Smooth muscle cell (in vitro differentiated cells): Measurements from ENCODE around the gene CEMIP2. TPM values are rescaled to one million over a fixed set of nuclear protein-coding genes. Genes with fewer than 3 reads are reported as not detected.

Experiments used
- DNase-seq: peaks from one replicate; lab custom pipeline; 2025; ENCODE audit not compliant: unreplicated experiment; lab: John Stamatoyannopoulos, UW
- H2AFZ ChIP-seq: fragments of 200-600 bp; sonication (generic); 2 replicates; pipeline ENCODE4 v1.6.0; 2016; ENCODE audit warnings: antibody characterized with exemption, low read depth, mild to moderate bottlenecking
- H3F3A ChIP-seq: fragments of 200-600 bp; sonication (generic); 2 replicates; pipeline ENCODE4 v1.6.0; 2017; ENCODE audit warnings: antibody characterized with exemption, low read depth
- H3K27ac ChIP-seq: fragments of 200-600 bp; sonication (generic); 2 replicates; pipeline ENCODE4 v1.5.1; 2016; ENCODE audit warnings: low read depth, mild to moderate bottlenecking
- H3K27me3 ChIP-seq: fragments of 200-600 bp; sonication (generic); 2 replicates; pipeline ENCODE4 v1.6.1; 2016; ENCODE audit warnings: low read depth, mild to moderate bottlenecking
- H3K36me3 ChIP-seq: fragments of 200-600 bp; sonication (generic); 2 replicates; pipeline ENCODE4 v1.5.1; 2016; ENCODE audit warnings: low read depth
- H3K4me1 ChIP-seq: fragments of 200-600 bp; sonication (generic); 2 replicates; pipeline ENCODE4 v1.5.1; 2016; ENCODE audit warnings: low read depth
- H3K4me2 ChIP-seq: fragments of 200-600 bp; sonication (generic); 2 replicates; pipeline ENCODE4 v1.6.0; 2016; ENCODE audit warnings: mild to moderate bottlenecking
- H3K4me3 ChIP-seq: fragments of 200-600 bp; sonication (generic); 2 replicates; pipeline ENCODE4 v1.5.1; 2016; ENCODE audit warnings: mild to moderate bottlenecking
- H3K79me2 ChIP-seq: fragments of 200-600 bp; sonication (generic); 2 replicates; pipeline ENCODE4 v1.6.0; 2016; ENCODE audit warnings: low read depth, mild to moderate bottlenecking
- H3K9ac ChIP-seq: fragments of 200-600 bp; sonication (generic); 2 replicates; pipeline ENCODE4 v1.6.0; 2016; ENCODE audit warnings: low read depth
- H3K9me3 ChIP-seq: fragments of 200-600 bp; sonication (generic); replicated peaks from 2 replicates; pipeline ENCODE4 v1.5.1; 2016; ENCODE audit warnings: low read depth
- H4K20me1 ChIP-seq: fragments of 200-600 bp; sonication (generic); 2 replicates; pipeline ENCODE4 v1.6.0; 2016; ENCODE audit warnings: low read depth
- WGBS: methylation state at CpG from one replicate; pipeline ENCODE4 v1.1.7; 2016; ENCODE audit warnings: low lambda C conversion rate; 5-methylcytosine and 5-hydroxymethylcytosine counted together
- polyA plus RNA-seq: library from polyadenylated mRNA; unstranded; fragments of >200 nt; fragmentation: Nextera tagmentation; extraction: Ambion mirVana; gene quantifications from 2 replicates; pipeline ENCODE4 v1.2.1, GENCODE V29; 2016
- total RNA-seq: library from RNA; depleted of rRNA; stranded (reverse); fragments of >200 nt; gene quantifications from 2 replicates; pipeline ENCODE4 v1.2.3, GENCODE V29; 2014
- TF ChIP-seq, protein P1 (sequence below): fragments of 200-600 bp; sonication (generic); IDR thresholded peaks from 2 replicates; pipeline ENCODE4 v1.5.1; 2017; ENCODE audit warnings: borderline replicate concordance, mild to moderate bottlenecking, antibody characterized with exemption; ENCODE audit not compliant: insufficient read depth, poor library complexity, severe bottlenecking

The CEMIP2 gene
- total and polyA plus RNA-seq, 2 experiments from 2014 or later, result 46.1 to 103 TPM

DNA sequence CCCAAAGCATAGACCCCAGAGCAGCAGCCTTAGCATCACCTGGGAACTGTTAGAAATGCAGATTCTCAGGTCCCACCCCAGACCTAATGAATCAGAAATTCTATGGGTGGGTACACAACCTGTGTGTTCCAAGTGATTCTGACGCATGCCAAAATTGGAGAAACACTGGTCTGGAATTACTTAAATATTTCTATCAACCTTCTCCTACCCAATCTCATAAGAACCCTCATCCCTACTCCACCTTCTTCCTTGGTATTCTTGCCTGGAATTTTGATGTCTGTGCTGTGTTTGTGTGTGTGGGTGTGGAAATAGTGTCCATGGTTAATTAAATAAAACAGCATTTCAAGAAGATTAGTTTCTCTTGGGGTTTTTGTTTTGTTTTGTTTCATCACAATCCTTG lies 111.8 kb downstream of the CEMIP2 start:
- no peaks in the 10 kb centered on the region for H3K4me1 ChIP-seq
- no peak overlapping the region for H3K4me2 ChIP-seq
- DNase-seq, result no peak
- H3K4me3 ChIP-seq, result no peak overlapping the region
- H3K27me3 ChIP-seq, result no peaks in the 10 kb centered on the region
- no peaks in the 10 kb centered on the region for H3K9me3 ChIP-seq
- H3K36me3 ChIP-seq, result no peaks in the 10 kb centered on the region
- no peaks in the 10 kb centered on the region for H4K20me1 ChIP-seq
- no peak overlapping the region for H2AFZ ChIP-seq
- 90% methylated on average over 1 of the region's 1 CpG for WGBS
- H3K9ac ChIP-seq, result no peak overlapping the region
- no peaks in the 10 kb centered on the region for H3F3A ChIP-seq
- TF ChIP-seq, protein P1, sequence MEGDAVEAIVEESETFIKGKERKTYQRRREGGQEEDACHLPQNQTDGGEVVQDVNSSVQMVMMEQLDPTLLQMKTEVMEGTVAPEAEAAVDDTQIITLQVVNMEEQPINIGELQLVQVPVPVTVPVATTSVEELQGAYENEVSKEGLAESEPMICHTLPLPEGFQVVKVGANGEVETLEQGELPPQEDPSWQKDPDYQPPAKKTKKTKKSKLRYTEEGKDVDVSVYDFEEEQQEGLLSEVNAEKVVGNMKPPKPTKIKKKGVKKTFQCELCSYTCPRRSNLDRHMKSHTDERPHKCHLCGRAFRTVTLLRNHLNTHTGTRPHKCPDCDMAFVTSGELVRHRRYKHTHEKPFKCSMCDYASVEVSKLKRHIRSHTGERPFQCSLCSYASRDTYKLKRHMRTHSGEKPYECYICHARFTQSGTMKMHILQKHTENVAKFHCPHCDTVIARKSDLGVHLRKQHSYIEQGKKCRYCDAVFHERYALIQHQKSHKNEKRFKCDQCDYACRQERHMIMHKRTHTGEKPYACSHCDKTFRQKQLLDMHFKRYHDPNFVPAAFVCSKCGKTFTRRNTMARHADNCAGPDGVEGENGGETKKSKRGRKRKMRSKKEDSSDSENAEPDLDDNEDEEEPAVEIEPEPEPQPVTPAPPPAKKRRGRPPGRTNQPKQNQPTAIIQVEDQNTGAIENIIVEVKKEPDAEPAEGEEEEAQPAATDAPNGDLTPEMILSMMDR, result no peak
- no peaks in the 10 kb centered on the region for H3K79me2 ChIP-seq
- H3K27ac ChIP-seq, result no peak overlapping the region

DNA sequence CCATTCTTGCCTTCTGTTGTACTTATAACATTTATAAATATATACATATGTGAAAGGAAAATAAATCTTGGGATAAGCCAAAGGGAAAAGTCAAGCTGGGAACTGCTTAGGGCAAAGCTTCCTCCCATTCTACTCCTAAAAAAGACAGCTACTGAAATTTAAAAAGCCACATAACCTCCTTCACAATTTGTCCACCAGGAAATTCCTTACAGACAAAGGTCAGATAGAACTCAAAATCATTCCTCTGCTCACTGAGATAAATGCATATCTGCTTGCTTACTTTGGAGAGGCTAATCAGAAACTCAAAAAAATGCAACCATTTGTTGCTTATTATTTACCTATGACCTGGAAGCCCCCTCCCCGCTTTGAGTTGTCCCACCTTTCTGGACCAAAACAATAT lies 112.5 kb downstream of the CEMIP2 start:
- no peak overlapping the region for H3K4me3 ChIP-seq
- H3K9me3 ChIP-seq, result no peaks in the 10 kb centered on the region
- H3K4me1 ChIP-seq, result no peaks in the 10 kb centered on the region
- no peaks in the 10 kb centered on the region for H3K36me3 ChIP-seq
- TF ChIP-seq, protein P1, result no peak
- no peak overlapping the region for H2AFZ ChIP-seq
- H3F3A ChIP-seq, result no peaks in the 10 kb centered on the region
- no peak overlapping the region for H3K9ac ChIP-seq
- no peak overlapping the region for H3K27ac ChIP-seq
- H3K4me2 ChIP-seq, result no peak overlapping the region
- no peaks in the 10 kb centered on the region for H3K79me2 ChIP-seq
- H4K20me1 ChIP-seq, result no peaks in the 10 kb centered on the region
- WGBS, result 91% methylated on average over 1 of the region's 1 CpG
- H3K27me3 ChIP-seq, result no peaks in the 10 kb centered on the region
- no peak for DNase-seq

DNA sequence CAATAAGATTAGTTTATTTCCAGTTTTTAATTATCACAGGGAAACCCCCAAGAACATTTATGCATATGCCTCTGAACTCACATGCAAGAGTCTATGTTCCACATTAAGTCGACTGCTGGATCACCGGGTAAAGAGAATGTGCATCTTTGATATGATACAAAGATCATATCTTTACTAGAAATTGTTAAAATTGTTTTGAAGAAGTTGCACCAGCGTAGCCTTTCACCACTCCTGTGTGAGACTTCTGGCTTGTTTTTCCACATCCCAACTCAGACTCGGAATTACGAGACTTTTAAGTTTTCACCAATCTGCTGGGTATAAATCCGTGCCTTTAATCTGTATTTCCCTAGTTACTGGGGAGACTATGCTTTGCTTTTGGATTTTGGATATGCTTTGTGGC lies 113.2 kb downstream of the CEMIP2 start:
- H3K4me2 ChIP-seq, result no peak overlapping the region
- no peaks in the 10 kb centered on the region for H3K4me1 ChIP-seq
- no peak overlapping the region for H3K27ac ChIP-seq
- H3K4me3 ChIP-seq, result no peak overlapping the region
- TF ChIP-seq, protein P1, result no peak
- no peaks in the 10 kb centered on the region for H3K36me3 ChIP-seq
- no peaks in the 10 kb centered on the region for H3K9me3 ChIP-seq
- H3K27me3 ChIP-seq, result no peaks in the 10 kb centered on the region
- no peaks in the 10 kb centered on the region for H3K79me2 ChIP-seq
- H3K9ac ChIP-seq, result no peak overlapping the region
- WGBS, result 50% methylated on average over 6 of the region's 6 CpGs
- no peaks in the 10 kb centered on the region for H3F3A ChIP-seq
- no peak for DNase-seq
- H2AFZ ChIP-seq, result no peak overlapping the region
- no peaks in the 10 kb centered on the region for H4K20me1 ChIP-seq

DNA sequence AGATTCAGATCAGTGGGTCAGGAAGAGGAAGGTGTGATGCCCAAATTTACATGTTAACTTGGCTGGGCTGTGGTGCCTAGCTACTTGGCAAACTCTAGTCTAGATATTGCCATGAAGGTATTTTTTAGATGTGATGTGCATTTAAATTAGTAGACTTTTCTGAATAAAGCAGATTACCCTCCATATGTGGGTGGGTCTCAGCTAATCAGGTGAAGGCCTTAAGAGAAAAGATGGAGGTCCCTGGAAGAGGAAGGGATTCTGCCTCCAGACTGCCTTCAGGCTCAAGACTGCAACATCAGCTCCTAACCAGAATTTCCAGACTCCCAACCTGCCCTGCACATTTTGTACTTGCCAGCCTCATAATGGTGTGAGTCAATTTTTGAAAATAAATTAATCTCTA lies 115.8 kb downstream of the CEMIP2 start:
- H3K79me2 ChIP-seq, result no peaks in the 10 kb centered on the region
- H4K20me1 ChIP-seq, result no peaks in the 10 kb centered on the region
- H3K36me3 ChIP-seq, result no peaks in the 10 kb centered on the region
- no peak overlapping the region for H3K9ac ChIP-seq
- no peaks in the 10 kb centered on the region for H3K4me1 ChIP-seq
- no peak for DNase-seq
- H3K9me3 ChIP-seq, result no peaks in the 10 kb centered on the region
- H3K4me2 ChIP-seq, result no peak overlapping the region
- H3K27me3 ChIP-seq, result no peaks in the 10 kb centered on the region
- TF ChIP-seq, protein P1, result no peak
- H2AFZ ChIP-seq, result no peak overlapping the region
- H3F3A ChIP-seq, result no peaks in the 10 kb centered on the region
- H3K4me3 ChIP-seq, result no peak overlapping the region
- no peak overlapping the region for H3K27ac ChIP-seq
